OCI-LY7 (cell line): Measurements from ENCODE around the gene GOLM1. TPM values are rescaled to one million over a fixed set of nuclear protein-coding genes. Genes with fewer than 3 reads are reported as not detected.

Source experiments
- BruUV-seq: library from RNA; stranded (reverse); fragments of 400-500 nt; replicated peaks from 2 replicates; lab custom pipeline; 2021; lab: Mats Ljungman, UMichigan
- CTCF ChIA-PET: fragments of 300-600 bp; sonication (Branson Sonifier 250); formaldehyde crosslinking; loops from one replicate; lab custom pipeline; 2022; ENCODE audit warnings: antibody characterized with exemption; ENCODE audit not compliant: unreplicated experiment; lab: Charles Lee
- POLR2A ChIA-PET: fragments of 300-600 bp; sonication (Branson Sonifier 250); formaldehyde crosslinking; loops from one replicate; lab custom pipeline; 2022; ENCODE audit warnings: antibody characterized with exemption; lab: Charles Lee
- DNase-seq: peaks from one replicate; pipeline ENCODE4 v3.0.0-alpha.2; 2015; ENCODE audit warnings: low spot score
- H2AFZ ChIP-seq: fragments of 200-600 bp; sonication (generic), shearing (Covaris generic); 2 replicates; pipeline ENCODE4 v1.6.1; 2014; ENCODE audit warnings: mild to moderate bottlenecking, antibody characterized with exemption, low read length, moderate library complexity
- H3K27ac ChIP-seq: fragments of 200-600 bp; sonication (generic); 2 replicates; pipeline ENCODE4 v1.5.1; 2014; ENCODE audit warnings: mixed run types, low read depth, mild to moderate bottlenecking, moderate library complexity, low read length, inconsistent platforms; ENCODE audit not compliant: poor library complexity, severe bottlenecking
- H3K36me3 ChIP-seq: fragments of 200-600 bp; sonication (generic); 2 replicates; pipeline ENCODE4 v1.6.1; 2014; ENCODE audit warnings: mild to moderate bottlenecking, antibody characterized with exemption, low read length, moderate library complexity, mixed read lengths; ENCODE audit not compliant: insufficient read depth
- H3K4me1 ChIP-seq: fragments of 200-600 bp; sonication (generic); 2 replicates; pipeline ENCODE4 v1.5.1; 2014; ENCODE audit warnings: mild to moderate bottlenecking, low read length; ENCODE audit not compliant: insufficient read depth, poor library complexity, severe bottlenecking
- H3K4me2 ChIP-seq: fragments of 200-600 bp; sonication (generic); 2 replicates; pipeline ENCODE4 v1.6.1; 2014; ENCODE audit warnings: mild to moderate bottlenecking, low read length
- H3K4me3 ChIP-seq: fragments of 200-600 bp; sonication (generic); 2 replicates; pipeline ENCODE4 v1.5.1; 2014; ENCODE audit warnings: mild to moderate bottlenecking, low read depth, low read length; ENCODE audit not compliant: poor library complexity, severe bottlenecking
- H3K79me2 ChIP-seq: fragments of 200-600 bp; sonication (generic); 2 replicates; pipeline ENCODE4 v1.6.1; 2016; ENCODE audit warnings: low read depth, mild to moderate bottlenecking, low read length, moderate library complexity, mixed read lengths; ENCODE audit not compliant: insufficient read depth
- H3K9me2 ChIP-seq: fragments of 200-600 bp; sonication (generic); 2 replicates; pipeline ENCODE4 v1.6.1; 2016; ENCODE audit warnings: mild to moderate bottlenecking, low read length, mixed read lengths; ENCODE audit not compliant: insufficient read depth
- H3K9me3 ChIP-seq: fragments of 200-600 bp; sonication (generic); 2 replicates; pipeline ENCODE4 v1.6.1; 2014; ENCODE audit warnings: mild to moderate bottlenecking, mixed run types, low read length, mixed read lengths
- H4K20me1 ChIP-seq: fragments of 200-600 bp; sonication (generic); 2 replicates; pipeline ENCODE4 v1.6.1; 2014; ENCODE audit warnings: mild to moderate bottlenecking, antibody characterized with exemption, low read length, moderate library complexity, mixed read lengths; ENCODE audit not compliant: insufficient read depth
- EZH2phosphoT487 ChIP-seq: fragments of 200-600 bp; sonication (generic); IDR thresholded peaks from 2 replicates; pipeline ENCODE4 v1.6.1; 2018; ENCODE audit warnings: low read depth, borderline replicate concordance, mild to moderate bottlenecking, mixed run types, antibody characterized with exemption, low read length, moderate library complexity, mixed read lengths
- intact Hi-C: fragments of 100-400 bp; cut with micrococcal nuclease; formaldehyde crosslinking; loops from one replicate; pipeline ENCODE4 v1.10.0; 2022; ENCODE audit not compliant: unreplicated experiment
- total RNA-seq, 2 experiments: library from RNA; depleted of rRNA in 1 of 2; stranded (reverse); fragments of >200 nt in 1 of 2; shearing (Covaris generic) in 1 of 2; gene quantifications; 2 replicates each; pipeline ENCODE4 v1.2.3, GENCODE V29; 2014 to 2022
- TF ChIP-seq, protein P1 (sequence below): fragments of 200-600 bp; sonication (generic); conservative IDR thresholded peaks from 2 replicates; pipeline ENCODE4 v1.5.1; 2014; ENCODE audit warnings: mild to moderate bottlenecking, antibody characterized with exemption, low read length, moderate library complexity, mixed read lengths

GOLM1 gene
- total RNA-seq, 2 experiments from 2014 or later: 0.16 TPM; not detected in 1

DNA sequence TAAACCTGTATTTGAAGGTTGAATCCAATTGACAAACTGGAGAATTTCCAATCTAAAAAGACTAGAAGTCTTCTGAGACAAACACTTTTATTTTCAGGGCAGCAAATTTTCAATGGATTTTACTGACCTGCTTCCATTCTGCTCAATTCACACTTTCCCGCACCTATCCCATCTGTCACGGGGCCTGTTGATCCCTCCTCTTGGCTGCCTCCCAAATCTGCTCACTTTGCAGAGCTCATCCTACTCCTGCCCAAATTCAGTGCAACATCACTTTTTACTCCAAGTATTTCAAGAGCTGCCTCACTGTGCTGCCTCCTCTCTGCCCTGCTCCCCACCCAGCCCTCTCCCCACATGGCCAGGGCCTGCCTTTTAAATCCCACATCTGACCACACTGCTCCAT is 35.1 kb downstream of the GOLM1 start:
- H3K4me1 ChIP-seq: no peaks in the 10 kb centered on the region
- H3K9me3 ChIP-seq: no peaks in the 10 kb centered on the region
- H3K79me2 ChIP-seq: no peaks in the 10 kb centered on the region
- POLR2A ChIA-PET: interaction anchor here (1.0 kb wide), 1 partner anchor 36 kb away, joined by 3 read pairs; no protein-coding TSS in a partner anchor
- H2AFZ ChIP-seq: no peak overlapping the region
- no TSS peak for BruUV-seq
- CTCF ChIA-PET: no interaction called here
- no peak overlapping the region for H3K4me3 ChIP-seq
- H3K4me2 ChIP-seq: no peak overlapping the region
- no peaks in the 10 kb centered on the region for H3K9me2 ChIP-seq
- H3K27ac ChIP-seq: no peak overlapping the region
- TF ChIP-seq, protein P1, sequence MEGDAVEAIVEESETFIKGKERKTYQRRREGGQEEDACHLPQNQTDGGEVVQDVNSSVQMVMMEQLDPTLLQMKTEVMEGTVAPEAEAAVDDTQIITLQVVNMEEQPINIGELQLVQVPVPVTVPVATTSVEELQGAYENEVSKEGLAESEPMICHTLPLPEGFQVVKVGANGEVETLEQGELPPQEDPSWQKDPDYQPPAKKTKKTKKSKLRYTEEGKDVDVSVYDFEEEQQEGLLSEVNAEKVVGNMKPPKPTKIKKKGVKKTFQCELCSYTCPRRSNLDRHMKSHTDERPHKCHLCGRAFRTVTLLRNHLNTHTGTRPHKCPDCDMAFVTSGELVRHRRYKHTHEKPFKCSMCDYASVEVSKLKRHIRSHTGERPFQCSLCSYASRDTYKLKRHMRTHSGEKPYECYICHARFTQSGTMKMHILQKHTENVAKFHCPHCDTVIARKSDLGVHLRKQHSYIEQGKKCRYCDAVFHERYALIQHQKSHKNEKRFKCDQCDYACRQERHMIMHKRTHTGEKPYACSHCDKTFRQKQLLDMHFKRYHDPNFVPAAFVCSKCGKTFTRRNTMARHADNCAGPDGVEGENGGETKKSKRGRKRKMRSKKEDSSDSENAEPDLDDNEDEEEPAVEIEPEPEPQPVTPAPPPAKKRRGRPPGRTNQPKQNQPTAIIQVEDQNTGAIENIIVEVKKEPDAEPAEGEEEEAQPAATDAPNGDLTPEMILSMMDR: no peak
- TF ChIP-seq EZH2phosphoT487: no peak
- DNase-seq: no peak
- intact Hi-C loops: no loop called here
- H4K20me1 ChIP-seq: no peaks in the 10 kb centered on the region
- no peaks in the 10 kb centered on the region for H3K36me3 ChIP-seq

DNA sequence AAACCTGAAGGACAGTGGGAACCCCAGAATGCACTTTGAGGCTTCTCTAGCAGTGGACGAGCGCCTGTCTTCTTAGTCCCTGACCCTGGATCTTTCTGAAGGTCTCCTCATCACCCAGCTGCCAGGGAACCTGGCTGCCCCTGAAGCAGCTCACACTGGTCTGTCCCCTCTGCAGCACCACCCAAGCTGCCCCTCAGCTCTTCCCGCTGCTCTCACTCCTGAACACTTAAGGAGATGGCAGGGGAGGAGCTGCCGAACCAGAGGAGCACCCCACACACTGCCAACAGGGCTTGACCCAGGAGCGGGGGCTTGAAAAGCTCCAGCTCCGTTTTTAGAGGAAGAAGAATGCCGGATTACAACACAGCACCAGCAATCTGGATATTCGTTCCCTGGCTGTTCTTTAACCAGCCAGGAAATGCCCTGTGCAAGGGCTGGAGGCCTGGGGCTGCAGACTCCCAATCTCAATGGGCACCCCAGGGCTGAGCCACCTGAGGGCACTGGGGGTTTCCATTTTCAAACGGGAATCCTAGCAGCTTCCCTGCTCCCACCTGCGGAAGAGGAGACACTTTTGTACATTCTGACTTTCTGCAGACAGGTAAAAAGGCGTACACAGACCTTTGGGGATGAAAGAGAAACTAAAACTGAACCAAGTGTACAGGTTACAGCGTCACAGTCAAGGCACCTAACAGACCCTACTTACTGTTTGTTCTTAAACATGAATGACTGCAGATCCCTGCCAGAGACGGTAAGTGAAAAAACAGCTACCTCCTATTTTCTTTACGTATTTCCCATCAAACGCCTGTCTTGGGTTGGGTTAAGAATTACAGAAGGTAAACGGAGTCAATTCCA is 36.3 kb downstream of the GOLM1 start:
- Histone ChIP-seq H2AFZ (no peak overlapping the region), H3K27ac (no peak overlapping the region), H3K4me2 (no peak overlapping the region), H3K4me3 (no peak overlapping the region), H3K4me1 (no peaks in the 10 kb centered on the region), H3K9me3 (no peaks in the 10 kb centered on the region), H3K9me2 (no peaks in the 10 kb centered on the region), H3K79me2 (no peaks in the 10 kb centered on the region), H4K20me1 (no peaks in the 10 kb centered on the region), H3K36me3 (no peaks in the 10 kb centered on the region)
- intact Hi-C loops: no loop called here
- DNase-seq: no peak
- BruUV-seq: no TSS peak
- ChIA-PET CTCF (no interaction called here), POLR2A (interaction anchor here (0.5 kb wide), 1 partner anchor 172 kb away, joined by 3 read pairs; no protein-coding TSS in a partner anchor)
- TF ChIP-seq, protein P1: no peak
- no peak for TF ChIP-seq EZH2phosphoT487
